ENCODE measurements around the gene SLC9A1. TPM values are rescaled to one million over a fixed set of nuclear protein-coding genes. Genes with fewer than 3 reads are reported as not detected.

SLC9A1 gene
- total and polyA plus RNA-seq, 10 of the 15 experiments (the other 5 are each of a cell fraction or from before 2014, with no cell fraction given), result 0.87 to 21.4 (median 4.3) TPM

DNA sequence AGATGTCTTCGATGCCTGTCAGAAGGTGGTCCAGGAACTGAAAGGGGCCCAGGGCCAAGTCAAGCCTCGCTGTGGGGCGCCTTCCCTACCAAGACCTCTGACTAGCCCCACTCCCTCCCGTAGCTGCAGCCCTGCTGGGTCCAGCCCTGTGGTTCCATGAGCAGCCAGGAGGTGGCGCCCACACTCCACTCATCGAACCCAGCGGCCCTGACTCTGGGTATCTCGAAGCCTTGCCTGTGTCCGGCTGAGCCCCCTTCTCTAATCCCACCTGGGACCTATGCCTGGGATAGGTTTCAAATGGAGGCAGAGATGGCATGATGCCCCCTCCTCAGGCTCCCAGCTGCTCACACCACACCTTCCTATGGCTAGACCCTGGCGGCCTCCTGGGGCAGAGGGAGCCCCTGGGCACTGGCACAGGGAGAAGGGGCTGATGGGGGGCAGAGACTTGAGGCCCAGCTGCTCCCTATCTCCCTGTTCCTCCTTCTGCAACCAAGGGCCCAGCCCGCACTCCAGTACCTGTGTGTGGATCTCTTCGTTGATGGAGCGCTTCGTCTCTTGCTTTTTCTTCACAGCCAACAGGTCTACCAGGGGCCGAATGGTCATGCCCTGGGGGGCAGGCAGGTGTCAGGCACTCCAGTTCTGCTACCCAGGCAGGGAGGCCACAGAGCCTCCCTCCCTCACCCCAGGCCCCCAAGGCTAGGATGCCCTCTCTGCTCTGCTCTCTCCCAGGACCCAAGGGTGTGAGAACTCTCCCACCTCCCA is 52.0 kb downstream of the SLC9A1 start:
- H3K4me3 ChIP-seq, result no peak overlapping the region
- peaks cover 24% of the 10 kb centered on the region for H3K4me1 ChIP-seq (ENCODE audit: control insufficient read depth, insufficient read depth, low read length)
- H4K20me1 ChIP-seq (ENCODE audit: control insufficient read depth, insufficient read depth), result no peaks in the 10 kb centered on the region
- WGBS (ENCODE audit: insufficient coverage, insufficient replicate concordance, low lambda C conversion rate, missing lambda C conversion rate), result 41% methylated on average over 15 of the region's 15 CpGs
- CTCF ChIA-PET, result interaction anchor here (0.7 to 16.9 kb wide), 24 partner anchors 8 to 292 kb away, joined by 3 to 577 read pairs (median 6); no protein-coding TSS in a partner anchor
- SMC1A ChIA-PET (ENCODE audit: uncharacterized antibody, unreplicated experiment), result interaction anchor here (0.9 to 2.1 kb wide), 14 partner anchors 9 to 194 kb away, joined by 3 to 9 read pairs (median 4); no protein-coding TSS in a partner anchor
- DNase-seq (ENCODE audit: low read depth, low spot score), result no peak
- no peak overlapping the region for H2AFZ ChIP-seq (ENCODE audit: control insufficient read depth, low read depth, low read length)
- H3K36me3 ChIP-seq (ENCODE audit: control insufficient read depth in 2 of 2, insufficient read depth in 2 of 2, low read length in 1 of 2), result peaks cover 3 to 4% of the 10 kb centered on the region in 2 experiments; a peak in 3 of 4 replicates
- FAIRE-seq, result peak; percentile 95
- RAD21 ChIA-PET (ENCODE audit: unreplicated experiment), result interaction anchor here (0.6 to 12.7 kb wide), 15 partner anchors 9 to 197 kb away, joined by 3 to 224 read pairs (median 5); partner anchors contain the start of gene SLC9A1
- BruUV-seq (replicated peaks), result no TSS peak
- in situ Hi-C loops (cut with MboI), result loop anchor here (5.0 kb wide), 3 partner anchors 94 to 289 kb away; partner anchors contain the start of gene GPR3
- ATAC-seq, result peak; percentile 73
- no peak overlapping the region for H3K4me2 ChIP-seq (ENCODE audit: control insufficient read depth, insufficient read depth)
- H3K79me2 ChIP-seq (ENCODE audit: control insufficient read depth, insufficient read depth, low read length), result no peaks in the 10 kb centered on the region
- peak; percentile 81 for TF ChIP-seq YY1 (IDR thresholded peaks at IDR 0.05; ENCODE audit: low read depth, low read length)
- peak; percentile 80 for TF ChIP-seq SMC3 (IDR thresholded peaks at IDR 0.05; ENCODE audit: borderline replicate concordance, low read length)
- TF ChIP-seq, protein P1, sequence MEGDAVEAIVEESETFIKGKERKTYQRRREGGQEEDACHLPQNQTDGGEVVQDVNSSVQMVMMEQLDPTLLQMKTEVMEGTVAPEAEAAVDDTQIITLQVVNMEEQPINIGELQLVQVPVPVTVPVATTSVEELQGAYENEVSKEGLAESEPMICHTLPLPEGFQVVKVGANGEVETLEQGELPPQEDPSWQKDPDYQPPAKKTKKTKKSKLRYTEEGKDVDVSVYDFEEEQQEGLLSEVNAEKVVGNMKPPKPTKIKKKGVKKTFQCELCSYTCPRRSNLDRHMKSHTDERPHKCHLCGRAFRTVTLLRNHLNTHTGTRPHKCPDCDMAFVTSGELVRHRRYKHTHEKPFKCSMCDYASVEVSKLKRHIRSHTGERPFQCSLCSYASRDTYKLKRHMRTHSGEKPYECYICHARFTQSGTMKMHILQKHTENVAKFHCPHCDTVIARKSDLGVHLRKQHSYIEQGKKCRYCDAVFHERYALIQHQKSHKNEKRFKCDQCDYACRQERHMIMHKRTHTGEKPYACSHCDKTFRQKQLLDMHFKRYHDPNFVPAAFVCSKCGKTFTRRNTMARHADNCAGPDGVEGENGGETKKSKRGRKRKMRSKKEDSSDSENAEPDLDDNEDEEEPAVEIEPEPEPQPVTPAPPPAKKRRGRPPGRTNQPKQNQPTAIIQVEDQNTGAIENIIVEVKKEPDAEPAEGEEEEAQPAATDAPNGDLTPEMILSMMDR (IDR thresholded peaks at IDR 0.05 in 2 of 3, conservative IDR thresholded peaks at IDR 0.05 in 1 of 3; ENCODE audit: control insufficient read depth in 2 of 3, extremely low read depth in 1 of 3, insufficient read depth in 1 of 3, low read depth in 3 of 3, low read length in 3 of 3), result peak; percentile 95 to 98 (median 97)
- TF ChIP-seq TBL1XR1 (IDR thresholded peaks at IDR 0.05; ENCODE audit: low read depth, low read length), result 0 out of 2 replicates have a peak, but pooled peaks have one; percentile 14
- TF ChIP-seq HDGF (IDR thresholded peaks at IDR 0.05), result no peak; the same call in none of the 2 replicates
- peak; percentile 71 for TF ChIP-seq RUNX3 (IDR thresholded peaks at IDR 0.05; ENCODE audit: low read length)
- TF ChIP-seq RELA (IDR thresholded peaks at IDR 0.05; ENCODE audit: borderline replicate concordance, partially characterized antibody), result peak; percentile 25
- peak; percentile 95 for TF ChIP-seq RAD21 (IDR thresholded peaks at IDR 0.05; ENCODE audit: insufficient read depth, low read depth, low read length)
- TF ChIP-seq BACH1 (IDR thresholded peaks at IDR 0.05; ENCODE audit: borderline replicate concordance), result no peak
- 0 out of 2 replicates have a peak, but pooled peaks have one; percentile 40 for TF ChIP-seq ESRRA (IDR thresholded peaks at IDR 0.05; ENCODE audit: low read length)
- TF ChIP-seq NR2C1 (IDR thresholded peaks at IDR 0.05), result no peak
- TF ChIP-seq POU2F2 (IDR thresholded peaks at IDR 0.05; ENCODE audit: borderline replicate concordance, low read depth, low read length), result 0 out of 3 replicates have a peak, but pooled peaks have one; percentile 18
- POLR2A ChIA-PET, result interaction anchor here (1.0 kb wide), 1 partner anchor 180 kb away, joined by 3 read pairs; no protein-coding TSS in a partner anchor
- H3K9me3 ChIP-seq (replicated peaks; ENCODE audit: control insufficient read depth, insufficient read depth, low read length), result no peaks in the 10 kb centered on the region
- no peaks in the 10 kb centered on the region for H3K27me3 ChIP-seq (replicated peaks in 1 of 2; ENCODE audit: control insufficient read depth in 2 of 2, insufficient read depth in 2 of 2, low read length in 1 of 2)
- intact Hi-C loops (cut with micrococcal nuclease; ENCODE audit: unreplicated experiment), result loop anchor here (1.0 to 2.0 kb wide), 3 partner anchors 95 to 292 kb away; no protein-coding TSS in a partner anchor
- no peak overlapping the region for H3K27ac ChIP-seq (ENCODE audit: control insufficient read depth, insufficient read depth)
- no peak overlapping the region for H3K9ac ChIP-seq (ENCODE audit: control insufficient read depth, insufficient read depth, low read length)

All from GM12878 (cell line).